Motor neuron (in vitro differentiated cells): Measurements from ENCODE around the gene HVCN1. TPM values are rescaled to one million over a fixed set of nuclear protein-coding genes. Genes with fewer than 3 reads are reported as not detected.

ENCODE experiments used
- ATAC-seq, 8 experiments: fragments of 200-7000 bp; cut with Tn5 transposase; replicated peaks in 6 of 8; 2 replicates each; pipeline ENCODE4 v1.8.0; 2021; ENCODE audit warnings: mild to moderate bottlenecking in 8 of 8, moderate library complexity in 8 of 8
- H3K27ac ChIP-seq, 2 donors: fragments of 250-450 bp; sonication (Bioruptor Pico); 2 replicates each; pipeline ENCODE4 v1.9.0; 2021; ENCODE audit warnings: antibody characterized with exemption in 2 of 2, mild to moderate bottlenecking in 2 of 2, moderate library complexity in 1 of 2
- H3K4me1 ChIP-seq, 2 donors: fragments of 250-450 bp; sonication (Bioruptor Pico); replicated peaks in 1 of 2; 2 replicates each; pipeline ENCODE4 v1.6.1; 2021; ENCODE audit warnings: antibody characterized with exemption in 2 of 2, mild to moderate bottlenecking in 2 of 2, moderate library complexity in 1 of 2
- H3K4me3 ChIP-seq, 5 donors: fragments of 250-450 bp; sonication (Bioruptor Pico); 2 replicates each; pipeline ENCODE4 v1.9.0; 2021; ENCODE audit warnings: antibody characterized with exemption in 5 of 5, mild to moderate bottlenecking in 5 of 5, moderate library complexity in 4 of 5
- WGBS, 10 experiments: fragments of 450-650 bp; shearing (Covaris generic); methylation state at CpG; one replicate each; pipeline ENCODE4 v1.0.0; 2022; 5-methylcytosine and 5-hydroxymethylcytosine counted together
- in situ Hi-C, 9 experiments: fragments of 400-800 bp; cut with MboI; loops; one replicate each; pipeline ENCODE4 v1.15.0; 2021; ENCODE audit warnings: low sequenced_read_pairs in 9 of 9, low pct_unique_long_range_greater_than_20kb in 2 of 9; ENCODE audit not compliant: unreplicated experiment in 9 of 9
- total RNA-seq, 8 experiments: library from RNA; unstranded; fragments of 300-600 nt; gene quantifications; 2 replicates each; pipeline versions ENCODE4 v1.2.3 to v1.2.4, GENCODE V29; 2022

HVCN1 gene
- total RNA-seq, 8 experiments from 2014 or later = 0.27 to 1.6 (median 0.74) TPM

DNA sequence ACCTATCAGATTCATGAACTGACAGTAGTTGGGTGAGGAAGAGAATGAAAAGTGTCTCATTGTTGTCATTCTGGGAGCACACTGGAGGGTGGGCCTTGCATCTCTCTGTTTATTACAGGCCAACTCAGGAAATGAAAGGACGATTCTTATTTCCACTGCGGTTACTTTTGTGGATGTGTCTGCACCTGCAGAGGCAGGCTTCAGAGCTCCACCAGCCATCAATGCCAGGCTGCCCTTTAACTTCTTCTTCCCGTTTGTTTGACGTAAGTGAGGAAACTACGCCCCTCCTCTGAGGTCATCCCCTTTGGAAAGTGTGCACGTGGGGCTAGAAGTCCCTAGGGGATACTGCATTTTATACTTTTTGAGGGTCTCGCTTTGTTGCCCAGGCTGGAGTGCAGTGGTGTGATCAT, 41.3 kb downstream of the HVCN1 start:
- H3K27ac ChIP-seq = no peak overlapping the region

DNA sequence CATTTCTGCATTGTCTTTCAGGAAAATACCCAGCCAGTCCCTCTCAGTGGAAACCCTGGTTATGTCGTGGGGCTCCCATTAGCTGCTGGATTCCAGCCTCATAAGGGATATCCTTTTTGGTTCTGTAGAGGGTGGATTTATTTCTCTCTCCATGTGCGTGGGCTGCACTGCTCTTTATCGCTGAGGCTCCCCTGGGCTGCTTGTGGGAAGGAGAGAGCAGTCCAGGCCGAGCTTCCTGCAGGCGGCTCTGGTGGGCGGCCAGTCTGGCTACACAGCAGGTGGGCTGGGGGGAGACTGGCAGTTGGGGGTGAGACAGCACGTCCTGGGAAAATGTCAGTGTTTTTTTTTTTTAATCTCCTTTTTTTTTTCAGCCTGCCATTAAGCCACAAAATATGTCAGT, 47.4 kb downstream of the HVCN1 start:
- ATAC-seq = peak in 5 of 8 experiments; percentile 29 to 45 (median 30)
- Histone ChIP-seq H3K4me1 (peaks cover 17 to 22% of the 10 kb centered on the region in 2 donors), H3K4me3 (no peak overlapping the region), H3K27ac (peak overlapping the region in 1 of 2 donors; percentile 10)
- in situ Hi-C loops = no loop called here
- WGBS, 10 experiments = 10 to 86% (median 49%) methylated on average over 1 to 7 of the region's 7 CpGs; no CpG with 5 or more reads in 1 of the 10 experiments

More for the DNA sequence above, 41.3 kb downstream of the HVCN1 start:
- 78 to 93% (median 92%) methylated on average over 3 to 7 of the region's 7 CpGs; no CpG with 5 or more reads in 5 of the 10 experiments for WGBS, 10 experiments
- in situ Hi-C loops = no loop called here
- Histone ChIP-seq H3K4me1 (peaks cover 3 to 4% of the 10 kb centered on the region in 2 donors), H3K4me3 (no peak overlapping the region)
- no peak for ATAC-seq

DNA sequence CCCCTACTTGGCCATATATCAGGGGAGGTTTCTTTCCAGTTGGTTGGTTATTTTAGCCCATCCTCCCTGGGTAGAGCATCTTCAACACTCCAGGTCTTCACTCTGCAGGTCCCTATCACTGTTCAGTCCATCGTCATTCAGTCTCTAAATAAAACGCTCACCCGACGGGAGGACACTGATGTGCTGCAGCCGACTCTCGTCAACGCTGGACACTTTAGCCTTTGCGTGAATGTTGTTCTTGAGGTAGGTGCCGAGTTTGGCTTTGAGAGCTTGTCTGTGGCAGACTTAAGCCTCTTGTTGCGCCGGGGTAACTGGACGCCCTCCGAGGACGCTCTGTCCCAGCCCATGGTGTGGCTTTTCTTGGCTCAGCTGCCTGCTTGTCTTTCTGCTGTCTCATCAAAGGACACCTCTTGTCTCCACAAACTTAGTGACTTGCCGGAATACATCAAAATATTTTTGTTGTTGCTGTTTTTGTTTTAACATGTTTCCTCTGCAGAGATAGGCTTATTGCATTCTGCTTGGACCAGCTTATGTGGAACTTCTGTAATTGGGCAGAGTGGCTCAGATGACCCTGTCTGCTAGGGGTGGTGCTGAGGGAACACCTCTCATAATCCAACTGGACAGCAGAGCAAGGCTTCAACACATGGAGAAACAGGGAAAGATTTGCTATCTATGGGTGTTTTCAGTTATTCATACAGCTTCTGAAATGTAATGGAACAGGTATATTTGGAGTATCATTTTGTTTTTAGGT, 48.5 kb downstream of the HVCN1 start:
- Histone ChIP-seq H3K4me1 (peaks cover 17 to 22% of the 10 kb centered on the region in 2 donors), H3K27ac (no peak overlapping the region), H3K4me3 (no peak overlapping the region)
- in situ Hi-C loops = no loop called here
- 68 to 100% (median 96%) methylated on average over 2 to 6 of the region's 15 CpGs; no CpG with 5 or more reads in 5 of the 10 experiments for WGBS, 10 experiments
- ATAC-seq = peak in 4 of 8 experiments; percentile 6 to 27 (median 18)

DNA sequence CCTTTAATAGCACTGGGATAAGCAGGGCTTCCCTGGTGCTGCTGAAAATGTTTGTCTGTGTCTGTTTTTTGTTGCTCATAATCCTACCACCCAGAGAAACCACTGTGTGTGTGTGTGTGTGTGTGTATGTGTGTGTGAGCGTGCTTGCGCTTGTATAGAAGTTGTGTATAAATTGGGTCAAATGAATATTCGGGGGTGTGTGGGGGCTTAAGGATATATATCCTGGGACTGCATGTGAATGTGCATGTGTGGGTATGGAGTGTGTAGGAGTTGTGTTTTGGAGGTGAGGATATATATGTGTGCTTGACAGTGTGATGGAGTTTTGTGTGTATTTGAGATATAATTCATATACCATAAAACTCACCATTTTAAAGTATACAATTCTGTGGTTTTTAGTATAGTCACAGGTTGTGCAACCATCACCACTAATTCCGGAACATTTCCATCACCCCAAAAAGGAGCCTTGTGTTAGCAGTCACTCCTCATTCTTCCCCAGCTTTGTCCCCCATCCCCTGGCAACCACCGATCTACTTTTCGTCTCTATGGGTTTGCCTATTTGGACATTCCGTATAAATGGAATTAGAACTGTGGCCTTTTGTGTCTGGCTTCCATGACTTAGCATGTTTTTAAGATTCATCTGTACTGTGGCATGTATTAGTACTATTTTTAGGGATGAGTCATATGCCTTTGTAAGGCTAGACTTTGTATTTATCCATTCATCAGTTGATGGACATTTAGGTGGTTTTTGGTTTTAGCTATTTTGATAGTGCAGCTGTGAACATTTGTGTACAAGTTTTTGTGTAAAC, 49.4 kb downstream of the HVCN1 start:
- 77 to 88% (median 80%) methylated on average over 2 to 6 of the region's 7 CpGs; no CpG with 5 or more reads in 4 of the 10 experiments for WGBS, 10 experiments
- H3K4me1 ChIP-seq = peaks cover 17 to 22% of the 10 kb centered on the region in 2 donors
- in situ Hi-C loops = no loop called here
- peak in 7 of 8 experiments; percentile 83 to 95 (median 86) for ATAC-seq
- no peak overlapping the region for H3K27ac ChIP-seq
- H3K4me3 ChIP-seq = no peak overlapping the region

DNA sequence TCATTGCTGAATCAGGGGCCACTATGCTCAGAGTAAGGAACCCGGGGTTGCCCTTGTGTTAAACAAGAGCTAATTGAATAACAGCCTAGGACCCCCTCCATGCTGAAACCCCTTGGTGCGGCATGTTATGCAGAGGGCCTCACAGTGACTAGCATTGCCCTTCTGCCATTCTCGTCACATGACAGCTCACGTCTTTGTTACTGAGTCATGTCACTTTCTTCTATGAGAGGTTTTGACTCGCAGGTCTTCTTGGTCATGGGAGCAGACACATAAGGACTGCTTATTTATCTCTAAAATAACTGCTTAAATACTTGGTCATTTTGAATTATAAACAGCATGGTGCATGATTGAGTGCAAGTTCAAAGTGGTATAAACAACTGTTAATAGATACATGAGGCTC, 50.1 kb downstream of the HVCN1 start:
- ATAC-seq = no peak
- no peak overlapping the region for H3K27ac ChIP-seq
- WGBS, 10 experiments = 68 to 92% (median 86%) methylated on average over 1 to 4 of the region's 5 CpGs; no CpG with 5 or more reads in 3 of the 10 experiments

DNA sequence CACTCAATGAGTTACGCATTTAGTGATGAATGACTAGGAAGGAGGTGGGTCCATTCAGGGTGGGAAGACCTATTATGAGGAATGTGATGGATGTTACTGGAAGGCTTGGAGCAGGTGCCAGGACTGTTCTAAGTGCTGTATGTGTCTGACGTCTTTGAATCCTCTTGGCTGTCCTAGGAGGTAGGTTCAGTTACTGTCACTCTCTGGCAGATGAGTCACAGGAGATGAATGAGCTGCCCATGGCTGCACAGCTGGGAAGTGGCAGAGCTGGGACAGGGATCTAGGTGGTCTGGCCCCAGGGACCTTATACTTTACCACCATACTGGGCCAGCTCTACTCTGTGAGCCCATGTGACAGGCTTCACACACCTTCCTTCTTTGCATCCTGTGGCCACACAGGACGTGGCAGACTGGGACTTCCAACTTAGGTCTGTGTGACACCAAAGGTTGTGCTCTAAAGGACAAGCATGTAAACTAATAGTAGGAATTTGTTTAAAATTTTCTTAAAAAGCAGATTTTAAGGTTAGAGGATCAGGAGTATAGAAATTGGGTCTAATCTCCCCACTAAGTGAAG, 51.0 kb downstream of the HVCN1 start:
- peak in 5 of 8 experiments; percentile 33 to 46 (median 36) for ATAC-seq
- 0 to 100% (median 83%) methylated on average over 1 to 2 of the region's 3 CpGs; no CpG with 5 or more reads in 4 of the 10 experiments for WGBS, 10 experiments
- H3K27ac ChIP-seq = no peak overlapping the region
- peaks cover 17 to 22% of the 10 kb centered on the region in 2 donors for H3K4me1 ChIP-seq
- no peak overlapping the region for H3K4me3 ChIP-seq
- in situ Hi-C loops = no loop called here

More for the DNA sequence above, 50.1 kb downstream of the HVCN1 start:
- Histone ChIP-seq H3K4me1 (peaks cover 17 to 22% of the 10 kb centered on the region in 2 donors), H3K4me3 (no peak overlapping the region)
- in situ Hi-C loops = no loop called here

DNA sequence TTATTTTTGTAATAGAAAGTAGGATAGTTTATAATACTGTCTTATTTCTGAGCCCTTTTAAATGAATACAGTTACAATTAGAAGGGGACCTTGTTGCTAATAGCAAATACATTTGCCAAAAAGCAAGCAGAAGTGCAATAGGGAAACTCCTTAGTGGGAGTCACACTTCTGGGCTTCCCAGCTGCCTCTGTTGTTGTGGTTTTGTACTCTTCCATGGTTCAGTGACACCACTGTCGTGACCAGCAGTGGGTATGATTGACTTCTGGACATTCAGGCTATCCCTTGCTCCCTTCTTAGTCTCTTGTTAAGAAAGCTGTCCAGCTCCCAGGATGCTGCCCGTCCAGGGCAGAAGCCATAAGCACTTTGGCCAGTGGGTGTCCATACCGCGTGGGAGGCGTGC, 52.4 kb downstream of the HVCN1 start:
- ATAC-seq = no peak
- in situ Hi-C loops = no loop called here
- no peak overlapping the region for H3K27ac ChIP-seq
- no peak overlapping the region for H3K4me3 ChIP-seq
- H3K4me1 ChIP-seq = peaks cover 12 to 22% of the 10 kb centered on the region in 2 donors
- 80 to 100% (median 96%) methylated on average over 1 to 4 of the region's 5 CpGs; no CpG with 5 or more reads in 5 of the 10 experiments for WGBS, 10 experiments

DNA sequence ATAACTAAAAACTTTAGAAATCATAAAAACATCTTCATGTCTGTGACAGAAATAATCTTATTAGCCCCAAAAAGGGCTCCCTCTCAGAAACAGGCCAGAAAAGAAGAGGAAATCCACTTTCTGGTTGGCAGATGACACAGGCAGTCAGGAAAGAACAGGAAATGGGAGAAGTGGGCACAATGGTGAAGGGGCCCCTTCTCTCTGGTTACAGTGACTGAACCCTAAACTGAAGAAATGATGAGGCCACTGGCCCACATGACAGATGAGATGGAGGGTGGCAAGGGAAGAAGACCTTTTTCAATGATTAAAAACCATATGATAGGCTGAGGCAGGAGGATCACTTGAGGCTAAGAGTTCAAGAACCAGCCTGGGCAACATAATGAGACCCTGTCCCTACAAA, 53.9 kb downstream of the HVCN1 start:
- in situ Hi-C loops = no loop called here
- H3K4me3 ChIP-seq = no peak overlapping the region
- no peak overlapping the region for H3K27ac ChIP-seq
- peaks cover 5 to 15% of the 10 kb centered on the region in 2 donors for H3K4me1 ChIP-seq
- no peak for ATAC-seq

DNA sequence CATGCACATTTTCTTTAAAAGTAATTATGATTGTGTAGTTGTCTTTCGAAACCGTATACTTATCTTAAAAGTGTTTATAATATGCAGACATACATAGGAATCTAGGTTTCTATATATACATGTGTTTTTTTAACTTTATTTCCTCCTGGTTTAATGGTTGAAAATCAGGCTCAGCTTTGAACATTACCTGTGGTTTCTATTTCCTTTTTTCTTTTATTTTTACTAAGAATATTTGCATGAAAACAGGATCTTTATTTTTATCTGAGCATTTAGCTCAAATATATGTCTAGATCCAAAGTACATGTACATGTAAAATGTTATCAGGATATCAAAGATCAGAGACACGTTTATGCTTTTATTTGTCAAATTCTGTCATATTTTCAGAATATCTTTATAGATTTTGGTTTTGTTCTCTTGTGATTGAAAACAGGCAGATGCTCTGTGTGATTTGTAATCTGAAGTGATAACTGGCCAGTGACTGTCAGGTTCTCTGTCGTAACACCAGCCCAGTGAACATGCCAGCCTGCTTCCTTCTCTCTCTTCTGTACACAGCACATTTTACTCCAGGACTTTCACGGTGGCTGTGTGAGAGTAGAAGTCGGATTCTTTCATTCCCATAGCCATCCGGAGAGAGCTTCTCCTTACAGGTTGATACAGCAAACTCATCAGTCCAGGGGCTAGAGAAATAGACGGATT, 61.3 kb downstream of the HVCN1 start:
- WGBS, 10 experiments = 65 to 100% (median 94%) methylated on average over 3 to 8 of the region's 8 CpGs
- Histone ChIP-seq H3K4me3 (no peak overlapping the region), H3K4me1 (no peaks in the 10 kb centered on the region), H3K27ac (no peak overlapping the region)
- in situ Hi-C loops = no loop called here
- no peak for ATAC-seq

DNA sequence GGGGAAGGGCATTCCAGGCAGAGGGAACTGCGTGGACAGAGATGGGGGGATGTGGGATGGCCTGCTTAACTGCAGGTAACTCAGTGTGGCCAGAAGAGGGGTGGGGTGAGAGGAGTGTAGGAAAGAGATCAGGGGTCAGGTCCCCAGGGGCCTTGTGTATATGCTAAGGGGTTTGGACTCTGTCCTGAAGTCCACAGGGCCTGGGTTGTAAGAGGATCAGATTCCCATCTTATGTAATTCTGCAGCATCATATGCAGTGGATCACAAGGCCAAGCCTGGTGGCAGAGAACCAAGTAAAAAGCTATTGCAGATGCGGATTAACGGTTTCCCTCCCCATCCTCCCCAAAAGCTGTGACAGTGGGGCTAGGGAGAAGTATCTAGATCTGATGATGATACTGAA, 66.3 kb downstream of the HVCN1 start:
- no peaks in the 10 kb centered on the region for H3K4me1 ChIP-seq
- 78 to 100% (median 92%) methylated on average over 1 to 3 of the region's 3 CpGs; no CpG with 5 or more reads in 6 of the 10 experiments for WGBS, 10 experiments
- no peak overlapping the region for H3K4me3 ChIP-seq
- peak in 2 of 8 experiments; percentile 33 to 55 for ATAC-seq
- in situ Hi-C loops = loop anchor here in 1 of 9 experiments (25.0 kb wide), 1 partner anchor 110 kb away; the partner anchor contains the start of genes RAD9B and VPS29
- no peak overlapping the region for H3K27ac ChIP-seq

DNA sequence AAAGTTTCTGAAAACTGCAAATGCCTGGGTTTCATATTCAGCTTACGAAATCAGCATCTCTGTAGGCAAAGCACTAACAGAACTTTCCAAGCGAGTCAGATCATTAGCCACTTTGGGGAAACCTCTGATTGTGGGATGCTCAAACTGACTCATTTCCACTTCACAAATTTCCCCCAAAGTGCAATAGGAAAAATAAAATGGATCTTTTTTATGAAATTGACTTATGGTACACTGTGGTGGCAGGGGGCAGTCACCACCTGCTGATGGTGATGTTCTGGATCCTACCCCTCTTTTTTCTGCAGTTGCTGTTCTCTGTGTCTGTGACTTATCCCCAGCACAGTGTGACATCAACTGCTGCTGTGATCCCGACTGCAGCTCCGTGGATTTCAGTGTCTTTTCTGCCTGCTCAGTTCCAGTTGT, 69.4 kb downstream of the HVCN1 start:
- no peak overlapping the region for H3K27ac ChIP-seq
- WGBS, 10 experiments = 58 to 100% (median 71%) methylated on average over 1 to 4 of the region's 4 CpGs; no CpG with 5 or more reads in 2 of the 10 experiments
- ATAC-seq = no peak
- H3K4me3 ChIP-seq = no peak overlapping the region
- in situ Hi-C loops = loop anchor here in 1 of 9 experiments (25.0 kb wide), 1 partner anchor 107 kb away; the partner anchor contains the start of genes RAD9B and VPS29
- peaks cover 5 to 7% of the 10 kb centered on the region in 2 donors for H3K4me1 ChIP-seq

DNA sequence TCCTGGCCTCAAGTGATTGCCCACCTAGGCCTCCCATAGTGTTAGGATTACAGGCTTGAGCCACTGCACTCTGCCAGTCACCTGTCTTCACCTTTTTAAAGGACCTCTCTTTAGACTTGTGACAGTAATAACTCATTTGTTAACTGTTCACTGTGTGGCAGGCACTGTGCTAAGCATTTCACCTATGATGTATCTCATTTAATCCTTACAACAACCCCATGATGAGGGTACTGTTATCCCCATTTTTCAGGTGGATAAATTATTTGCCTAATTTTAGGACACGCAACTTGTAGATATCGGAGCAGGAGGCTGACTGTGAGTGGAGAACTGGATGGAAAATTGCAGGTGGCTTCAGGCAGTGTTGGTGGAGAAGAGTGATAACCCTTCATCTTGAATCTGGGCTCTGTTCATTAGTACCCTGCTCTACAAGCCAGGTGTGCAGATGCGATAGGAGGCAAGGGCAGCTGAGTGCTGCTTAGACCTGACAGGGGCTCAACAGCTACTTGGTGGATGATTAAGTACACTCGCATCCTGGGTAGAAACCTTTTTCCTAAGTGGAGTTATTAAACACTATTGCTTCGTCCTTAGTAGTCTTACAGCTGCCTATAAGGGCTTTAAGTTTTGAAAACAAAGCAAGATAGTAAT, 72.3 kb downstream of the HVCN1 start:
- no peak for ATAC-seq
- H3K4me3 ChIP-seq = no peak overlapping the region
- no peak overlapping the region for H3K27ac ChIP-seq
- in situ Hi-C loops = loop anchor here in 1 of 9 experiments (25.0 kb wide), 1 partner anchor 104 kb away; the partner anchor contains the start of genes RAD9B and VPS29
- 67 to 100% (median 88%) methylated on average over 1 to 5 of the region's 5 CpGs; no CpG with 5 or more reads in 2 of the 10 experiments for WGBS, 10 experiments
- peaks cover 6 to 8% of the 10 kb centered on the region in 2 donors for H3K4me1 ChIP-seq
